Brain microvascular endothelial cell (primary cell): ENCODE data around the gene SNRPD2.
A peak's percentile ranks its signal among the peaks of the same experiment; 100 is the strongest.

Source experiments
- DNase-seq: peaks from one replicate; pipeline ENCODE4 v3.0.0-alpha.2; 2020
- H3K27ac ChIP-seq: fragments of 250-450 bp; sonication (Bioruptor Pico); 2 replicates; pipeline ENCODE4 v1.5.1; 2020; ENCODE audit warnings: mild to moderate bottlenecking, moderate library complexity
- H3K27me3 ChIP-seq: fragments of 250-450 bp; sonication (Bioruptor Pico); replicated peaks from 2 replicates; pipeline ENCODE4 v1.5.1; 2020; ENCODE audit warnings: mild to moderate bottlenecking
- H3K36me3 ChIP-seq: fragments of 250-450 bp; sonication (Bioruptor Pico); replicated peaks from 2 replicates; pipeline ENCODE4 v1.5.1; 2020; ENCODE audit warnings: mild to moderate bottlenecking
- H3K4me3 ChIP-seq: 2 replicates; pipeline ENCODE4 v1.5.1; 2011; ENCODE audit warnings: low read depth, mild to moderate bottlenecking, control low read depth, low read length, moderate library complexity
- in situ Hi-C: cut with HindIII; loops from 2 replicates; pipeline ENCODE4 v1.10.0; 2017; ENCODE audit warnings: low sequenced_read_pairs, low pct_ligation_motif_present
- TF ChIP-seq, protein P1 (sequence below): IDR thresholded peaks from 2 replicates; pipeline ENCODE4 v1.5.1; 2011; ENCODE audit warnings: low read depth, mild to moderate bottlenecking, moderate library complexity, low read length, control low read depth, inconsistent platforms; ENCODE audit errors: missing control alignments

The SNRPD2 gene

DNA sequence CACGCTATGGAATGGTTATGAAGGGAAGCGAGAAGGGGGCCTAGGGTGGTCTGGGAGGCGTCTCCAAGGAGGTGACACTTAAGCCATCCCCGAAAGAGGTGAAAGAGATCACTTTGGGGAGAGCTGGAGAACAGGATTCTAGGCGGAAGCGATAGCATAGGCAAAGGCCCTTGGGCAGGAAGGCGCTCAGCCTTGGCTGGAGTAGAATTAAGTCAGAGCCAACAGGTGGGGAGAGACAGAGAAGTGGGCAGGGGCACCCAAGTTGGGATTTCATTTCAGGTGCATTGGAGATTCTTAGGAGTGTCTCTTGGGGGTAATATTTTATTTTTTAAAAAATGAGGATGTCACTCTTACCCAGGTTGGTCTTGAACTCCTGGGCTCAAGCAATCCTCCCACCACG lies 9.6 kb downstream of the SNRPD2 start:
- no peak for DNase-seq
- peaks cover 23% of the 10 kb centered on the region for H3K36me3 ChIP-seq
- TF ChIP-seq, protein P1, sequence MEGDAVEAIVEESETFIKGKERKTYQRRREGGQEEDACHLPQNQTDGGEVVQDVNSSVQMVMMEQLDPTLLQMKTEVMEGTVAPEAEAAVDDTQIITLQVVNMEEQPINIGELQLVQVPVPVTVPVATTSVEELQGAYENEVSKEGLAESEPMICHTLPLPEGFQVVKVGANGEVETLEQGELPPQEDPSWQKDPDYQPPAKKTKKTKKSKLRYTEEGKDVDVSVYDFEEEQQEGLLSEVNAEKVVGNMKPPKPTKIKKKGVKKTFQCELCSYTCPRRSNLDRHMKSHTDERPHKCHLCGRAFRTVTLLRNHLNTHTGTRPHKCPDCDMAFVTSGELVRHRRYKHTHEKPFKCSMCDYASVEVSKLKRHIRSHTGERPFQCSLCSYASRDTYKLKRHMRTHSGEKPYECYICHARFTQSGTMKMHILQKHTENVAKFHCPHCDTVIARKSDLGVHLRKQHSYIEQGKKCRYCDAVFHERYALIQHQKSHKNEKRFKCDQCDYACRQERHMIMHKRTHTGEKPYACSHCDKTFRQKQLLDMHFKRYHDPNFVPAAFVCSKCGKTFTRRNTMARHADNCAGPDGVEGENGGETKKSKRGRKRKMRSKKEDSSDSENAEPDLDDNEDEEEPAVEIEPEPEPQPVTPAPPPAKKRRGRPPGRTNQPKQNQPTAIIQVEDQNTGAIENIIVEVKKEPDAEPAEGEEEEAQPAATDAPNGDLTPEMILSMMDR: no peak
- in situ Hi-C loops: no loop called here
- no peaks in the 10 kb centered on the region for H3K27me3 ChIP-seq
- H3K27ac ChIP-seq: no peak overlapping the region
- H3K4me3 ChIP-seq: no peak overlapping the region

GRCh38 chr19:45681391-45682015 lies 10.2 kb downstream of the SNRPD2 start:
- peaks cover 18% of the 10 kb centered on the region for H3K36me3 ChIP-seq
- peak overlapping the region; percentile 29 for H3K4me3 ChIP-seq
- peak; percentile 71 for DNase-seq
- TF ChIP-seq, protein P1: peak; percentile 80
- in situ Hi-C loops: no loop called here
- no peaks in the 10 kb centered on the region for H3K27me3 ChIP-seq
- no peak overlapping the region for H3K27ac ChIP-seq

GRCh38 chr19:45677351-45678230 lies 14.2 kb downstream of the SNRPD2 start:
- peak; percentile 90 for DNase-seq
- Histone ChIP-seq H3K27ac (no peak overlapping the region), H3K27me3 (no peaks in the 10 kb centered on the region), H3K36me3 (no peaks in the 10 kb centered on the region), H3K4me3 (peak overlapping the region; percentile 37)
- TF ChIP-seq, protein P1: peak; percentile 57
- in situ Hi-C loops: no loop called here

DNA sequence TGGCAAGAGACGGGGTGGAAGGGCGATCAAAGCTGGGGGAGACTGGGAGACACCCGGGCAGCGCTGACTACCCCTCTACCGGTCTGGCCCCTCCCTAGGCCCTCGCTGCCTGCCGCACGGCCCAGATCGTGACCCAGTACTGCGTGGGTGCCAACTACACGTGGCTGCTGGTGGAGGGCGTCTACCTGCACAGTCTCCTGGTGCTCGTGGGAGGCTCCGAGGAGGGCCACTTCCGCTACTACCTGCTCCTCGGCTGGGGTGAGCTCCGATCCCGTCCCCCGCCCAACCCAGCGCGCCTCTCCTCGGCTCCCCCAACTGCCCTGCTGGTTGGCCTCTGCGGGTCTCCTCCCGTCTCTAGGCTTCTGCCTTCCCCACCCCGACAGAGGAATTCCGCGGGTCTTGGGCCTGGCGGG lies 14.9 kb downstream of the SNRPD2 start:
- in situ Hi-C loops: no loop called here
- TF ChIP-seq, protein P1: no peak
- H3K27ac ChIP-seq: no peak overlapping the region
- H3K36me3 ChIP-seq: no peaks in the 10 kb centered on the region
- no peak for DNase-seq
- H3K4me3 ChIP-seq: peak overlapping the region; percentile 22
- no peaks in the 10 kb centered on the region for H3K27me3 ChIP-seq

- Histone ChIP-seq H3K27me3 (no peaks in the 10 kb centered on the region), H3K36me3 (no peaks in the 10 kb centered on the region), H3K27ac (no peak overlapping the region), H3K4me3 (no peak overlapping the region)
- in situ Hi-C loops: no loop called here
- TF ChIP-seq, protein P1: no peak
- no peak for DNase-seq
These were observed 16.8 kb downstream of the SNRPD2 start for GRCh38 chr19:45674946-45675345.
